ENCODE measurements around the gene SRCIN1.

The SRCIN1 gene

DNA sequence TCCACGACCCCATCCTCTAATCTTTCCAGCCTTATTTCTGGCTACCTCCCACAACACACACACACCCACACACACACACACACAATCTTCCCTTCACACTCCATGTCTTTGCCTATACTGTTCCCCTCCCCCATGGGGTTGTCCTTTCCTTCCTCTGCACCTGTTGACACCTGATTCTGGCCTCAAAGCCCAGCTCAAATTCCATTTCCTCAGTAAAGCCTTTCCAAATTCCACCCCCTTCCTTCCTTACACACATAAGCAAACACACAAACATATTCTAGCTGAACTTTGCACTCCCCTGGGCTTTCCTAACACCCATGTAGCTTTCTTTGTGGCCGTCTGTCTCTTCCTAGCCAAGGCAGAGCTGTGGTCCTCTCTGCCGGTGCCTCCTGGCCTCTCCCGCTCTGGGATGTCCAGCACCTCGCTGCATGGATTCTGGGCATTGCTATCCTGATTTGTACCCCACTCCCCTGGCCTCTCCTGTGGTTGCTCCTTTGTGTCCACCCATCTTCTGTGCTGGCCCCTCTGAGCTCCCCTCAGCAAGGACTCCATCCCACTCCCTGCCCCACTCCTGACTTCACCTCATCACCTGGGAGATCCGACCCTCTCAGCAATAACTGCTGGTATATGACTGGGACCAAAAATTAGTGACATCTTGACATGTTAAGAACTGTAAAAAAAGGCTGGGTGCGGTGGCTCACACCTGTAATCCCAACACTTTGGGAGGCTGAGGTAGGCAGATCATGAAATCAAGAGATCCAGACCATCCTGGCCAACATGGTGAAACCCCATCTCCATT is 8.4 kb upstream of the SRCIN1 start:
- no peak for DNase-seq

DNA sequence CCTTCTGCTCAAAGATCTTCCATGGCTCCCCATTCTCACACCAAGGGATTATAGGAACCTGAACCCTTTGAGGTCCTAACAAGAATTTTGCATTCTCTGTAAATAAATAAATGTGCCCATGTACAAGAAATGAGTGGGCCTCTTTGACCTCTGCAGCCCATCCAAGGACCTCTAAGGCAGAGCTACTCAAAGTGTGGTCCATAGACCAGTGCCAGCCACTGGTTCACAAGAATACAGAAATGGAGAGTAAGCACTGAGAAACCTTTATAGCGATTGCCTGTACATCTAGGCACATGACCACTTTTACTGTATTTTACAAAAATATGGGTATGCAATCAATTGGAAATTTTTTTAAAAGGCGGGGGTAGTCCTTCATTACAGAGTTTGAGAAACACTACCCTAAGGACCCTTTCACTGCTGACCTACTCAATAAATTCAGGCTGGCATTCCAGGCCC is 7.8 kb upstream of the SRCIN1 start:
- DNase-seq, result no peak

DNA sequence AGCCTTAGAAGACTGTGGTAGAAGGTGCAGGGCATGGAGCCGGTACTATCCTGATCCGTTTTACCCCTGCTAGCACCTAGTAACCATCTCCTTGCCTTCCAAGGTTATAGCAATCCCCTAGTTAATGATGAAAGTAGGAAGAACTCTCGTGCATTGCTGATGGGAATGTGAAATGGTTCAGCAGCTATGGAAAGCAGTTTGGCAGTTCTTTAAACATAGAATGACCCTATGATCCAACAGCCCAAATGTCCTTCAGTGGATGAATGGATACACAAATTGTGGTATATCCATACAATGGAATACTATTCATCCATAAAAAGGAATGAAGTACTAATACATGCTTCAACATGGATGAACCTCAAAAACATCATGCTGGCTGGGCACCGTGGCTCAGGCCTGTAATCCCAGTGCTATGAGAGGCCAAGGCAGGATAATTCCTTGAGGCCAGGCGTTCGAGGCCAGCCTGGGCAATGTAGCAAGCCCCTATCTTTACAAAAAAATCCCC is 6.2 kb upstream of the SRCIN1 start:
- DNase-seq, result no peak

DNA sequence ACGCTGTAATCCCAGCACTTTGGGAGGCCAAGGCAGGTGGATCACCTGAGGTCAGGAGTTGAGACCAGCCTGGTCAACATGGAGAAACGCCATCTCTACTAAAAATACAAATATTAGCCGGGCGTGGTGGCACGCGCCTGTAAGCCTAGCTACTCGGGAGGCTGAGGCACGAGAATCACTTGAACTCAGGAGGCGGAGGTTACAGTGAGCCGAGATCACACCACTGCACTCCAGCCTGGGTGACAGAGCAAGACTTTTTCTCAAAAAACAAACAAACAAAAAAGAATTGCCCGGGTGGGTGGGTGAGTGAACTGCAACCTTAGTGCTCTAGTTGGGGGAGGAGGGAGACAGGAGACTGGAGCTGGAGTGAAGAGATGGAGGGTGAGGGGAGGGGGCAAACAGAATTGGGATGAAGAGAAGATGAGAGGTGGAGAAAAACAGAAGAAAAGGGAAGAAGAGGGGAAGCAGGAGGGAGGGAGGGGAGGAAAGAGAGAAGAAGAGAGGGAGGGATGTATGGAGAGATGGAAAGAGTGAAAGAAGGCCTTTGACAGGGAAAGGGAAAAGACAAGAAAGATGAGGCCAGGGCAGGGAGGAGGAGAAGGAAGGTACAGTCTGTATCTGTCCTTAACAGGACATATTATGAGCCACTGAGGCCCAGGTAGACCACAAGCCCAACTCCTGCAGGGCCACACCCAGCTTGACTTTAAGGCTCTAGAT is 5.5 kb upstream of the SRCIN1 start:
- DNase-seq, result no peak

DNA sequence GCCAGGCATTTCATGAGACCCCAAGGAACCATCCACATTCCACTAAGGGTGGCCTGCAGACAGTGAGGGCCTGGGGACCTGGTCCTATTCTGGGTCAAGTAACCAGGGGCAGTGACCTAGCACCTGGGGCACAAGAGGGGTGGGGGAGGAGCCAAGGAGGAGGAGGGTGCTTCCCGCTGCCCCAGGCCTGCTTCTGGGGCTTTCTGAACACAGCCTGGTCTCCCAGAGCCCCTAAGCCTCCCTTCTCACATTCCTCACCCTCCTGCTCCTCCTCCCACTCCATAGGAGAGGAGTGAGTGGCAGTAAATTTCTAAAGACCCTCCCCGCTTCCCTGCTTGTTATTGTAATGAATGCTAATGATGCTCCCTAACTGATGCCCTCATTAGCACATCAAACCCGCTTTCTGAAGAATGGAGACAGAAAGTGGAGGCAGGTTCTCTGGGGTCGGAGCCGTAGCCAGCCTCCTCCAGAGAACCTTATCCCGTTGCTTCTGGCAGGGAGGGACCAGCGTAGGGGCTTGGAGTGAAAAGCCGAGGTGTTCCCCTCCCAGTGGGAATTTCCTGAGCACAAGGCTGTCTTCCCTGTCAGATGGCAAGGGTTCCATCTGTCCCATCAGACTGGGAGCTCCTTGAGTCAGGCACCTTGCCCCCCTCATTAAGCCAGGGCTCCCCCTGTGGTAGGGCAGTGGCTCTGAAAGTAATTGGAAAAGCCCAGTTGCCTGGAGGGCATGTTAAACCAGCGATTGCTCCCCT is 3.7 kb upstream of the SRCIN1 start:
- no peak for DNase-seq

DNA sequence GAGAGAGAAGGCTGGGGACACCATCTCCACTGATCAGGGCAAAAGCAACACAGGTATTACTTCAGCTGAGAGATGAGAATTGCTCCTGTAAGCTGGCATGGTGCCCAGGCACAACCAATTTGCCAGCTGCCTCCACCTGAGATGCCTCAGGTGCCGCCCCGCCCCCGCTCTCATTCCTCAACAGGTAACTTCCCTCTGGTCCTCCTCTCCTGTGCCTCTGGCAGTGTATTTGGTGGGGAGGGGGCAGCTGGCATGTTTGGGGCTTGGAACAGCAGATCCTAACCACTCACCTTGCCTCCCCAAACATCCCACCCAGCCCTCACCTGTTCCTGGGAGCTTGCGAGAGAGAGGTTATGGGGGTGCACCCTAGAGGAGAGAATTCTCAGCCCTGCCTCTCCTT is 2.9 kb upstream of the SRCIN1 start:
- DNase-seq, result no peak

DNA sequence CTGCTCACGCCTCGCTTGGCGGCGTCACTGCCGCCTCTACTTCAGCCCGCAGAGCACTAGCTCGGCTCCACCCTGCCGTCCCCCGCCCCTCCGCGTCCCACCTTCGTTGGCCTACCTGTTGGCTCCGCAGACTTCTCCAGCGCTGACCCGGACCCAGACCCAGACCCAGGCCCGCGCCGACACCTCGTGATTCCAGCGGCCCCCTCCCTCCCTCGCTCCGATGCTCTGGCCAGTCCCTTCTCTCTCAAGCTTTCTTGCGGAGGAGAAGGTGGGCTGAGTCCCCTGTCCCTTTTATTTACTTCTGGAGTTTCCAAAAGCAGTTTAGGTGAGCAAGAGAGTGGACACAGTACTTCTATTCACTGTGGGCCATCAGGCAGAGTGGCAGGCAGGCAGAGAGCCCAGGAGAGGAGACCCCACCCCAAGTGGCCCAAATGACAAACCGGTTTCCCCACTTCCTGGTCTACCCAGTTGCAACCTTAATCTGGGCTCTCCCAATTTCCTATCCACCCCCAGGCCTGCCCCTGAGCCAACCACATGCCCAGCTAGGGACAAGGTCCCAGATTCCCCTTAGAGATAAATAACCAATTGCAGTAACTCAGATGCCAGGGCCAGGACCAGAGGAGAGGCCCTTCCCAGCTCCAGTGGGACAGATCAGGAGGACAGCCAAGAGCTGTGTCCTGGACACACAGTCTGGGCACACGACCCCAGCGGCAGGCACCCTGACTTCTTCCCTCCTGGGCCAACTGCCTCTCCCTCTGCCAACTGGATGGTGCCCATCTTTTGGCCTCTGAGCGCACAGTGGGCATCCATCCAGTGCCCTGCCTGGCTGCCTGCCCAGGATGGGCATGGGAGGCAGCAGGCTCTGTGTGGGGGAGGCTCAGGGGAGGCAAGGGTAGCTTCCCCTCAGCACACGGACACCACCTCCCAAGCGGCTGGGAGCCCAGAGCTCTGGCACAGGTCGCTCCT is 1.2 kb upstream of the SRCIN1 start:
- DNase-seq, result no peak

DNA sequence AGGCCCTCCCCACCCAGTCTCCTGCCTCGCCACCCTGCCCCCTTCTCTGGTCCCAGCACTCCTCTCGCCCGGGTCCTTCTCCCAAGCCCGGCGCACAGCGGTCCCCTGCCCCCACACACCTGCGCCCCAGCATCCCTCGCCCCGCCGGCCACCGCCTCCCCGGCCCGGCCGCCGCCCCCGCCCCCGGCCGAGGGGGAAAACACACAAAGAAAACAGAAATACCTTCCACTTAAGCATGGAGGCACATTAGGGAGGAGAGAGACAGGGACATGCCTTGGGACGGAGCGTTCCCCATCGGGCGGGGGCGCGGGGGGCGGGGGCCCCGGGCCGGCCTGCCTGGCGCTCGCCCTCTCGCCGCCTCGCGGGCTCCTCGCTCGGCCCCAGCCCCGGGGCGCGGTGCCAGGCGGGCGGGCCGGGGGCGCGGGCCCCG is 326 bp downstream of the SRCIN1 start:
- no peak for DNase-seq

DNA sequence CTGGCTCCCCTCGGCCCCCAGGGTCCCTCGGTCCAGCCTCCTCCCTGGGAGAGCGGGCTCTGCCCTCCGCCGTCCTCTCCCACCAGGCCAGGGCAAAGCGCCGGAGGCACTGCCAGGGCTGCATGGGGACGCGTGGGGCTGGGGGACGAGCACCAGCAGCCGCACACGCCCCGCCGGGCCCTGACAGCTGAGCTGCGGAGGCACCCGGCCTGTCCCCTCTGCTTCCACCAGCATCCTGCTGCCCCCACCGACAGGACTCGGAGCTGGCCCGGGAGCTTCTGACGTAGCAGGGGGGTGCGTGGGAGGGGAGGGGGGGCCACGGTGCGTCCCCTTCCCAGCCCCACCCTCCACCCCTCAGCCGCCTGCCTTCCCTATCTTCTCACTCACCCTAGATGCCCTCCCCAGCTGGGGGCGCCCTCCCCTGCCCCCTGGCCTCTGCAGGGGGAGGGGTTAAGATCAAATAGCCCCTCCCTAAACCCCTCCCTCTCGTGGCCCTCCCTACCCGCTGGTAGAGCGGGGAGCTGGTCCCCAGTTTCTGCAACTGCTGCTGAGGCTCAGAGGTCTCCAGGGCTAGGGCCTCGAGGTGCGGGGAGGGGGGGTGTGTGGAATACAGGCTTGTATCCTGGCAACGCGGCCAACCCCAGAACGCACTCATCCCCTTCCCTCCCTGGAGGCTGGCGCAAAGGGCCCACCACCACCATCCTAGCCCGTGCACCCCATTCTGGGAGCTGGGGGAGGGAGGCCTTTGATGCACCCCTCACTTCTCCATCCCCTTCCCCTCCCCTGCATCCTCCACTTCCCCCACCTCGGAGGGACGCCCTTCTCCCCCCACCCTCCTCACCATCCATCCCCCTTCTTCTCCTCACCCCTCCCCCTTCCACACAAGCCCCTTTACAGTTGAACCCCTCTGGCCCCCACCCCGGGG is 1.0 kb downstream of the SRCIN1 start:
- DNase-seq, result no peak

DNA sequence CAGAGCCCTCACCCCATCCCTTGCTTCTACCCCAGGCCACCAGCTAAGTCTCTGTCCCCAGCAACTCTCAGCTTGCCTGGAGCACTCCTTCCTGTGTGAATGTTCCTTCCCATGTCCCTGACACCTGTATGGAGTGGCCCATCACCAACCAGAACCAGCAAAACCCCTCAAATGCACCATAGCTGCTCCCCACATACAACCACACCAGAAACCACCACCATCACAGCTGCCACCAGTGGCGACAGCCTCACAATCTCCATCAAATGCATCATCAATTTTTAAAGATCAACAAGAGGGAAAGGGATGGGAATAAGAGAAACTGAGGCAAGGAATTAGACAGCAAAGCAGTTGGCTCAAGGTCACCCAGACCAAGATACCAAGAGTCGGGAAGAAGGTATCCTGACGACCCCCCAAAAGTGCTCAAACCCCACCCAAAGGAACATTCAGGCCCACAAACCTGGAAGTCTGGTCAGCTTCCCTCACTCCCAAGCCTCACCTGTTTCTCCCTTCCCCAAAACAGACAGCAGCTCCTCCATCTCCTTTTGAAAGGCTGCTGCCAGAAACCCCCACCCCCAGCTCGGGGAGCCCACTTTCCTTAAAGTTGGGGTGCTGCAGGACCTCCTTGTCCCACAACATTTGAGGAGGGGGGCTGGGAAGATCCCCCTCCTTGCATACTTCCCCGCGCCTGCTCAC is 1.8 kb downstream of the SRCIN1 start:
- no peak for DNase-seq

DNA sequence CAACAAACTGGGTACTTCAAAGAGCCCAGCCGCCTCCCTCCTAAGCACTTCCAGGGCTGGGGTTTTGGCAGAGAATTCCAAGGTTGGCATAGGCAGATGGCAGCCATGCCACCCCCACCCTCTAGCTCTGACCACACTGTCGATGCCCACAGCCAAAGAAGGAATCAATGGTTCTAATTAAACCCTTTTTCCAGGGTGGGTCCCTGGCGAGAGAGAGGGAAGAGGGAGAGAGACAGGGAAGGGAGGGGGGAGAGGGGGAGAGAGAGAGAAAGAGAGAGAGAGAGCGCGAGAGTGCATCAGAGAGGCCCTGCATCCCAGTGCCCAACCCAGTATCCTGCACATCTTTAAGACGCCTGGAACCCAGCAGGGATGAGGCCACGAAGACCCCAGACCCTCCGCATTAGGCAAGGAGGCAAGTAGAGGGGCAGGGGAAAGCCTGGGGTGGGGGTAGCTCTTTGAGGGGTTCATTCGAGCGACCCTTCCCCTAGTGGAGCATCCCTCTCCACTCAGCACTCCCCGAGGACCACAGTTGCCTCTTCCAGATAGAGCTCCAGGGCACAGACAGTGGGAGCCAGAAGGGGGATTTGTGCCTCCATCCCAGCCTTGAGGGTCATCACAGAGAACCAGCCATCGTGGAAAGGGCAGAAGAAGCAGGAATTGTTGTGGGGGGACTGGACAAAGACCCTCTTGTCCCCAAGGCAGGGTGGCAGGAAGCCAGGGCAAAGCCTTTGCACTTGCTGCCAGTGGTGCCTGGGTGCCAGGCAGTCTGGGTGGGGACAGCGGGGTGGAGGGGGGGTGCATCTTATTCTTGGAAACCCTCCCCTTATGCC is 2.6 kb downstream of the SRCIN1 start:
- no peak for DNase-seq

DNA sequence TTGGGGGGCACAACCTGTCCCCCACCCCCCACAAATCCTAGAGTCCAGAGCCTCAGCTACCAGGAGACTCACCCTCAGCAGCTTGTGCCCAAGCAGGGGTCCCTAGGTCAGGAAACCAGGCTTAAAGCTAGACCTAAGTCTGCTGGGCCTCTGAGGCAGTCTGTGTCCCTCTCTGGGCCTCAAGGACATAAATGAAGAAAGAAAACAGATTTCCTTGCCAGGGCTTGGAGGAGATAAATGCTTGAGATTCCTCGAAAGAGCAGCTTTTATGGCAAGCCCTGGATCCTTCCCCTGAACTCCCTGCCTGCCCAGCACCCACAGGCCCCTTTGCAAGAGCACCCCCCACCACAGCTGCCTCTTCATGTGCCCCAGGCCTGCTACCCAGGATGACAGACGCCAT is 3.3 kb downstream of the SRCIN1 start:
- DNase-seq, result no peak

DNA sequence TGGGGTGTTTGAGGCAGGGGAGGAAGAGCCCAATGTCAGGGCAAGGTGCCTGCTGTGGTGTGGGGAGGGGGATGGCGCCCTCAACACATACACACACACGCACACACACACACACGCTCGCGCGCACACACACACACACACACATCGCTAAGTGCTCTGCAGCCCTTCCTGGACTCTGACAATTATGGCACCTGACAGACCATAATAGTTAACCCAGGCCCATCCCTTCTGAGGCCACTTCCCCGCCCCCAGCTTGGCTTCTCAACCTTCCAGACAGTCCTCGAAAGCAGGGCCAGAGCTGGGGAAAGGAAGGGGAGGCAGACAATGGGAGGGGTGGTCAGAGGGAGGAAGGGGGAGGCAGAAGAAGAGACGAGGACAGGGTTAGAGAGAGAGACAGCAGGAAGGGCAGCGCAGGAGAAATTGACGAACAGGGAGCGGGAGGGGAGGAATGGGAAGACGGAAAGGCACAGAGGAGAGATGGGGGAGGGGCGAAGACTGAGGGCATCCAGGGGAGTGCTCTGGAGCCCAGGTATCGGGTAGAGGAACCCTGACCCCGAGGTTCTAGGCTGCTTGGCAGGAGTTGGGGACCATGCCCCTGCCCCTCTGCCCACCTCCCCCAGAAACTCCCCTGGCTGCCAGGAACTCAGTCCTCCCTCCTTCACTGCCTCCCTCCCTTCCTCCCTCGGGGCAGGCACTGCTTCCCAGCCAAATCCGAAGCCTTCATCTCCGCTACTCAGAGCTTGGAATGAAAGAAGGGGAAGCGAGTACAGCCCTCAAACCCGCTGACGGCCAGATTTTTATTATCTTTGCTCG is 4.0 kb downstream of the SRCIN1 start:
- no peak for DNase-seq

DNA sequence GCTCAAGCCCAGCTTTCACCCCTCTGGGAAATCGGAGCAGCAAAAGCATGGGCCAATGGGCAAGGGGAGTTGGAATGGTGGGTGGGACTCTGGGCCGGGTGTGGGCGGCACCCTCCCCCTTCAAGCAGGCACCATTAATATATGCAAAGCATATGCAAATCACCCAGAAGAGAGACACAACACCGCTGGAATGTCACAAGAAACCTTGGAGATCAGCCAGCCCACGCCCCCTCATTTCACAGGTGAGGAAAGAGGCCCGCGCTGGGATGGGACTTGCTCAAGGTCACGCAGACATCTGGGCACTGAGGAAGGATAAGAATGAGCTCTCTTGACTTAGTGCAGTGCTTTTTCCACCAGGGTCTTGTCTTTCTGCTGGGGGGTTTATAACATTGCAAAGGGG is 4.8 kb downstream of the SRCIN1 start:
- DNase-seq, result no peak

DNA sequence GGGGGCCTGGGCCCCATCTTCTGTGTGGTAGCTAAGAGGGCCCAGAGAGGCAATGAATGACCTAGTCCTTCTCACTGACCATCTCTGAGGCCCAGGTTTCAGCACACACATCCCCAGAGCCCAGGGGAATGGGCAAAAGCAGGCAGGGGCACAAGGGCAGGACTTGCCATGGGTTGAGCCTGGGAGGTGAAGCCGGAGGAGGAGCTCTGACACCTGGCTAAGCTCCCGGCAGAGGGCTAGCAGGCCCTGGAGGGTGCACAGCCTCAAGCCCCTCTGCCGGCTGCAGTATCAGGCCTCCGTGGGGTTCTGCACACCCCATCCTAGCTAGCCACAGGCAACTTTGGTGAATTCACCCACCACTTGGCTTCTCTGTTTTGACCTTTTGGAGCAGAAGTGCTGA is 5.3 kb downstream of the SRCIN1 start:
- DNase-seq, result no peak

DNA sequence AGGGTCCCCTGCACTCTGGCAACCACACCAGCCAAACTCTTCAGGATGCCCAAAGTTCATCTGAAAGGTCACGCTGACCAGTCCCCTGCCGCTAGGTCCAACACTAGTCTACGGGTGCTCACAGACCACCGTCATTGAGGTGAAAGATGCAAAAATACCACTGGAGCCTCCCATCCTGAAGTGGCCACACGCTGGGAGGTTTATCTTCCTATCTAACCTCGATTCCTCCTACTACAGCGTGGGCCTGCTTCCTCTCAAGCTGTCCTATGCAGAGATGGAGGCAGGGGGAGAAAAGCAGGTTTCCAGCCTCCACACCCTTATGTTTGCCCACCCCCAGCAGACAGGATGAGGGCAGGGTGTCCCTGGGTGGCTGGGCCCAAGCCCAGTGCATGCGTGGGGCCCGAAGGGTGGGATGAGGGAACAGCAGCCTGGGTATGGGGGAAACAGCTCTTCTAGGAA is 6.3 kb downstream of the SRCIN1 start:
- DNase-seq, result no peak

DNA sequence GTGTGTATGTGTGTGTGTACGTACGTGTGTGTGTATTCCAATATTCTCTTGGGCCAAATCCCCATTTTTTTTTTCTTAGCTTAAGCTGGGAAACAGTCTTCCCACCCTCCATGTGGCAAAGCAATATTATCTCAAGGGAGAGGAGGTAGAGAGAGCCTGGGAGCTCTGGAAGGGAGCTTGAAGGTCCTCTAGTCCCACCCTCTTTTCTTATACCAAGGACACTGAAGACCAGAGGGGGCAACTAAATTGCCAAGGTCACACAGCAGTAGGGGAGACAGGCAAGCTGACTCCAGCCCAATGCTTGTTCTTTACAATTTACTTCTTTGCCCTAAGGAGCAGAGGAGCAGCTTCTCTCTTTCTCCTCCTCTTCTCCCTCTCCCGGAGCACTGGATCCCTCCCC is 6.8 kb downstream of the SRCIN1 start:
- DNase-seq, result no peak

DNA sequence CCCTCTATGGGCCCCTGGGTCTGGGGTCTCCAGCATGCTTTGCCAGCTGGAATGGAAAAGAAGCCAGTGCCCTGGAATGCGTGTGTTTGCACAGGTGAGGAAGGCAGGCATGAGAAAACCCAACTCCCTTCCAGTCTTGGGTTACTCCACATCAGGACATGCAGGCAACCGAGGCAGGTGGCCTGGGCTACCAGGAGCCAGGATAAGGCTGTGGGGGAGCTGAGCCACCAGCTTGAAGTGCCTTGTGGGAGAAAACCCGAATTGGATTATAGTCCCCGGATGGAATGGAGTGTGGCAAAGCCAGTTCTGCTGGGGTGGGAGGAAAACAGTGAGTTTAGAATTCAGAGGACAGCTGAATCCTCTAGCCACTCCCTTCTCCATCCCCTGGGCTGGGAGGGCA is 7.2 kb downstream of the SRCIN1 start:
- no peak for DNase-seq

DNA sequence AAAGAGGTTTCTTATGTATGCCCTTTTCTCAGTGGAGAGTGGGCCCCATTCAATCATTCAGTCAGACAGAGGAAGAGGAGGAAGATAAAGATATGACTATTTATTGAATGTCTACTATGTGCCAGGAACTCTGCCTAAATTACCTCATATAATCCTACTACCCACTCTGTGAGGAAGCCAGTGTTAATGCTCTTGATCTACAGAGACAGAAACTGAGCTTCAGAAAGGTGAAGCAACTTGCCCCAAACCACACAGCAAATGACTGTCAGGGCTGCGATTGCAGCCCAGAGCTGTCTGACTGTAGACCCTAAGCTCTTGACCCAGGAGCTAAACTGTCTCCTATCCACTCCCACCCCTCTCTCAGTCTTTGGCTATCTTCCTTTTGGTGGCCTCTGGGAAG is 8.4 kb downstream of the SRCIN1 start:
- DNase-seq, result no peak

Measured in activated gamma-delta T cell treated with Interleukin-2 at 50 U/mL for 16 hours (primary cell).